ENCODE measurements around the gene SRPX. TPM values are rescaled to one million over a fixed set of nuclear protein-coding genes. Genes with fewer than 3 reads are reported as not detected.

The SRPX gene
- total RNA-seq, 4 donors from 2014 or later = 26.6 to 117 (median 84.0) TPM

- ATAC-seq = no peak
- Histone ChIP-seq H3K9me3 (no peaks in the 10 kb centered on the region), H3K4me3 (no peak overlapping the region), H3K27me3 (no peaks in the 10 kb centered on the region), H3K4me1 (no peaks in the 10 kb centered on the region), H3K27ac (no peak overlapping the region), H3K36me3 (peaks cover 0 to 12% of the 10 kb centered on the region in 2 donors)
- TF ChIP-seq POLR2A (IDR thresholded peaks at IDR 0.05) (no peak), POLR2AphosphoS5 (IDR thresholded peaks at IDR 0.05) (no peak), EP300 (IDR thresholded peaks at IDR 0.05) (no peak)
- TF ChIP-seq, protein P1, sequence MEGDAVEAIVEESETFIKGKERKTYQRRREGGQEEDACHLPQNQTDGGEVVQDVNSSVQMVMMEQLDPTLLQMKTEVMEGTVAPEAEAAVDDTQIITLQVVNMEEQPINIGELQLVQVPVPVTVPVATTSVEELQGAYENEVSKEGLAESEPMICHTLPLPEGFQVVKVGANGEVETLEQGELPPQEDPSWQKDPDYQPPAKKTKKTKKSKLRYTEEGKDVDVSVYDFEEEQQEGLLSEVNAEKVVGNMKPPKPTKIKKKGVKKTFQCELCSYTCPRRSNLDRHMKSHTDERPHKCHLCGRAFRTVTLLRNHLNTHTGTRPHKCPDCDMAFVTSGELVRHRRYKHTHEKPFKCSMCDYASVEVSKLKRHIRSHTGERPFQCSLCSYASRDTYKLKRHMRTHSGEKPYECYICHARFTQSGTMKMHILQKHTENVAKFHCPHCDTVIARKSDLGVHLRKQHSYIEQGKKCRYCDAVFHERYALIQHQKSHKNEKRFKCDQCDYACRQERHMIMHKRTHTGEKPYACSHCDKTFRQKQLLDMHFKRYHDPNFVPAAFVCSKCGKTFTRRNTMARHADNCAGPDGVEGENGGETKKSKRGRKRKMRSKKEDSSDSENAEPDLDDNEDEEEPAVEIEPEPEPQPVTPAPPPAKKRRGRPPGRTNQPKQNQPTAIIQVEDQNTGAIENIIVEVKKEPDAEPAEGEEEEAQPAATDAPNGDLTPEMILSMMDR (IDR thresholded peaks at IDR 0.05) = no peak
Measured at GRCh38 chrX:38163193-38163592, 57.5 kb downstream of the SRPX start.

GRCh38 chrX:38156838-38157237, 63.8 kb downstream of the SRPX start:
- WGBS, 2 donors (ENCODE audit: low coverage in 1 of 2) = 63 to 88% methylated on average over 3 to 4 of the region's 7 CpGs
- no peak for TF ChIP-seq POLR2A (IDR thresholded peaks at IDR 0.05)
- TF ChIP-seq EP300 (IDR thresholded peaks at IDR 0.05) = no peak
- TF ChIP-seq POLR2AphosphoS5 (IDR thresholded peaks at IDR 0.05) = no peak
- TF ChIP-seq, protein P1 (IDR thresholded peaks at IDR 0.05) = no peak
- Histone ChIP-seq H3K27me3 (no peaks in the 10 kb centered on the region), H3K27ac (no peak overlapping the region), H3K9me3 (no peaks in the 10 kb centered on the region), H3K4me3 (no peak overlapping the region), H3K36me3 (peaks cover 0 to 12% of the 10 kb centered on the region in 2 donors), H3K4me1 (no peaks in the 10 kb centered on the region)
- no peak for ATAC-seq

DNA sequence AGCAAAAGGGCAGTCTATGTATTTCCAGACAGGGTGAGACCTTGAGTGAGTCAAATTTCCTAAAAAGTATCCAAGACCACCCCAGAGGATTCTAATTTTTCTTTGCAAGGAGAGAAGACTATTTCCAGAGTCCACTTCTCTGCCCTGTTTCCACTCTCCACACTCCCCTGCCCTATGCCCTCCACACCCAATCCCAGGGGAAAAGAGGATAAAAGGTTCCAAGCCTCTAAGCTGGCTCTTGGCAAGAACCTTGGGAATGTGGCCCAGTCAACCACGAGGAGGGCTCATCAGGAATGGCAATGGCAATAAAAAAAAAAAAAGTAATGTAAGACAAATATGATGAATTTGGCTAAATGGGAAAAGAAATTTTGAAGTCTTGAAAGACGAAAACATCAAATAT, 65.9 kb downstream of the SRPX start:
- H3K27ac ChIP-seq = no peak overlapping the region
- TF ChIP-seq POLR2AphosphoS5 (IDR thresholded peaks at IDR 0.05) (no peak), EP300 (IDR thresholded peaks at IDR 0.05) (no peak), POLR2A (IDR thresholded peaks at IDR 0.05) (no peak)
- TF ChIP-seq, protein P1 (IDR thresholded peaks at IDR 0.05) = no peak
- H3K4me1 ChIP-seq = no peaks in the 10 kb centered on the region
- WGBS, 2 donors (ENCODE audit: low coverage in 1 of 2) = no CpG with 5 or more reads among the region's 2 CpGs
- H3K27me3 ChIP-seq = no peaks in the 10 kb centered on the region
- H3K9me3 ChIP-seq = no peaks in the 10 kb centered on the region
- ATAC-seq = no peak
- H3K4me3 ChIP-seq = no peak overlapping the region
- peaks cover 0 to 2% of the 10 kb centered on the region in 2 donors for H3K36me3 ChIP-seq

GRCh38 chrX:38154340-38154739, 66.3 kb downstream of the SRPX start:
- no peak for TF ChIP-seq EP300 (IDR thresholded peaks at IDR 0.05)
- TF ChIP-seq, protein P1 (IDR thresholded peaks at IDR 0.05) = no peak
- TF ChIP-seq POLR2AphosphoS5 (IDR thresholded peaks at IDR 0.05) = no peak
- TF ChIP-seq POLR2A (IDR thresholded peaks at IDR 0.05) = no peak

DNA sequence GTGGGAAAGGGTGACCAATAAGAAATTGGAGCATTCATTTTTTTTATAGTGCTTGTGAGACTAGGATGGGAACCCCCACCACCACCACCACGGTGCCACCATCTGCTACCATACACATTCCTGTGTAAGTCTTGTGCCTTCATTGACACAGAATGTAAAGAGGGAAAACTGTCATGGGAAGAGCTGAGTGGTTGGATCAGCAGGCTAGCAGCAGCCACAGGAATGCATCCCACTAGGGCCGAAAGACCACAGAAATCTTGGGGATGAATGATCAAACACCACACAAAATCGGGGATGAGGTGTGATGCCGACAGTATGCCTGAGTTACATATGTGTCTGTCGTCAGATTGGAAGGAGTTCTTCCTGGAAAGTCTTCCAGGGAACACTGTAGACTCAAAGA, 69.2 kb downstream of the SRPX start:
- Histone ChIP-seq H3K36me3 (no peaks in the 10 kb centered on the region), H3K9me3 (no peaks in the 10 kb centered on the region), H3K4me1 (no peaks in the 10 kb centered on the region), H3K27me3 (no peaks in the 10 kb centered on the region), H3K27ac (no peak overlapping the region), H3K4me3 (no peak overlapping the region)
- no peak for ATAC-seq
- TF ChIP-seq EP300 (IDR thresholded peaks at IDR 0.05) (no peak), POLR2A (IDR thresholded peaks at IDR 0.05) (no peak), POLR2AphosphoS5 (IDR thresholded peaks at IDR 0.05) (no peak)
- TF ChIP-seq, protein P1 (IDR thresholded peaks at IDR 0.05) = no peak
- 69 to 95% methylated on average over 4 of the region's 5 CpGs for WGBS, 2 donors (ENCODE audit: low coverage in 1 of 2)

More at GRCh38 chrX:38154340-38154739, 66.3 kb downstream of the SRPX start:
- WGBS, 2 donors (ENCODE audit: low coverage in 1 of 2) = 42 to 61% methylated on average over 2 to 4 of the region's 5 CpGs
- no peaks in the 10 kb centered on the region for H3K27me3 ChIP-seq
- H3K36me3 ChIP-seq = no peaks in the 10 kb centered on the region
- H3K9me3 ChIP-seq = no peaks in the 10 kb centered on the region
- no peak overlapping the region for H3K4me3 ChIP-seq
- H3K4me1 ChIP-seq = no peaks in the 10 kb centered on the region
- no peak overlapping the region for H3K27ac ChIP-seq
- ATAC-seq = no peak
